ENCODE results near the gene RUNX1.
A peak's percentile ranks its signal among the peaks of the same experiment; 100 is the strongest.

RUNX1 gene

GRCh38 chr21:35023396-35024070 is 25.6 kb downstream of the RUNX1 start:
- H3K27ac Mint-ChIP-seq, result peak overlapping the region; percentile 77
- H3K4me1 Mint-ChIP-seq (ENCODE audit: low read depth), result peaks cover 76% of the 10 kb centered on the region
- H3K4me3 Mint-ChIP-seq, result no peak overlapping the region
- no peaks in the 10 kb centered on the region for H3K27me3 Mint-ChIP-seq (ENCODE audit: low read depth)
- H3K9me3 Mint-ChIP-seq, result no peaks in the 10 kb centered on the region
- peaks cover 42% of the 10 kb centered on the region for H3K36me3 Mint-ChIP-seq (ENCODE audit: low read depth)

GRCh38 chr21:35021546-35021945 is 27.6 kb downstream of the RUNX1 start:
- peaks cover 68% of the 10 kb centered on the region for H3K4me1 Mint-ChIP-seq (ENCODE audit: low read depth)
- peaks cover 43% of the 10 kb centered on the region for H3K36me3 Mint-ChIP-seq (ENCODE audit: low read depth)
- no peaks in the 10 kb centered on the region for H3K27me3 Mint-ChIP-seq (ENCODE audit: low read depth)
- H3K9me3 Mint-ChIP-seq, result no peaks in the 10 kb centered on the region
- H3K27ac Mint-ChIP-seq, result peak overlapping the region; percentile 60
- H3K4me3 Mint-ChIP-seq, result peak overlapping the region; percentile 58

DNA sequence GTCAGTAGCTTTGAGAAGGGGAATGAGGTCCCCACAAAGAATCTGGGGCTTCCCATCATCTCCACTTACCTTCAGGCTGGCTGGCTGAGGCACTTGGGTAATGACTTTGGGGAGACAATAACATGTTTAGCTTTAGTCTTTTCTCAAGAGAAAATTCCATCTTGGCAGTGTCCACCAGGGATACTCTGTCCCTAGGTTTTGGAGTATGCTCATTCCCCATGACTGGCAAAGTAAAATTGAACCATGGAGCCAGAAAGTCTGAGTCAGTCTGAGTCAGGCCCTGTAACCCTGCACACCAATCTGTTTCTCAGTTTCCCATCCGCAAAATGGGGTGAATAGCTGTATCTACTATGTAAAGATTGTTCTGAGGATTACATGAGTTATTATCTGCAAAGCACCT is 28.2 kb downstream of the RUNX1 start:
- Mint-ChIP-seq H3K4me1 (ENCODE audit: low read depth) (peaks cover 71% of the 10 kb centered on the region), H3K36me3 (ENCODE audit: low read depth) (peaks cover 47% of the 10 kb centered on the region), H3K27me3 (ENCODE audit: low read depth) (no peaks in the 10 kb centered on the region)

GRCh38 chr21:35020436-35020835 is 28.7 kb downstream of the RUNX1 start:
- H3K27me3 Mint-ChIP-seq (ENCODE audit: low read depth), result no peaks in the 10 kb centered on the region
- no peak overlapping the region for H3K4me3 Mint-ChIP-seq
- H3K4me1 Mint-ChIP-seq (ENCODE audit: low read depth), result peaks cover 71% of the 10 kb centered on the region
- peaks cover 48% of the 10 kb centered on the region for H3K36me3 Mint-ChIP-seq (ENCODE audit: low read depth)
- H3K9me3 Mint-ChIP-seq, result no peaks in the 10 kb centered on the region
- H3K27ac Mint-ChIP-seq, result peak overlapping the region; percentile 45

More for the DNA sequence above, 28.2 kb downstream of the RUNX1 start:
- Mint-ChIP-seq H3K27ac (peak overlapping the region; percentile 24), H3K4me3 (no peak overlapping the region), H3K9me3 (no peaks in the 10 kb centered on the region)

- no peak overlapping the region for H3K4me3 Mint-ChIP-seq
- H3K27me3 Mint-ChIP-seq (ENCODE audit: low read depth), result no peaks in the 10 kb centered on the region
- peaks cover 51% of the 10 kb centered on the region for H3K36me3 Mint-ChIP-seq (ENCODE audit: low read depth)
- no peaks in the 10 kb centered on the region for H3K9me3 Mint-ChIP-seq
- no peak overlapping the region for H3K27ac Mint-ChIP-seq
- peaks cover 70% of the 10 kb centered on the region for H3K4me1 Mint-ChIP-seq (ENCODE audit: low read depth)
Measured at GRCh38 chr21:35019631-35020032, 29.5 kb downstream of the RUNX1 start.

GRCh38 chr21:35017256-35017655 is 31.8 kb downstream of the RUNX1 start:
- H3K4me1 Mint-ChIP-seq (ENCODE audit: low read depth), result peaks cover 66% of the 10 kb centered on the region
- H3K36me3 Mint-ChIP-seq (ENCODE audit: low read depth), result peaks cover 46% of the 10 kb centered on the region
- no peak overlapping the region for H3K27ac Mint-ChIP-seq
- H3K9me3 Mint-ChIP-seq, result no peaks in the 10 kb centered on the region
- H3K4me3 Mint-ChIP-seq, result no peak overlapping the region
- H3K27me3 Mint-ChIP-seq (ENCODE audit: low read depth), result no peaks in the 10 kb centered on the region

GRCh38 chr21:35016517-35017188 is 32.4 kb downstream of the RUNX1 start:
- Mint-ChIP-seq H3K27ac (peak overlapping the region; percentile 50), H3K27me3 (ENCODE audit: low read depth) (no peaks in the 10 kb centered on the region), H3K4me3 (no peak overlapping the region), H3K36me3 (ENCODE audit: low read depth) (peaks cover 45% of the 10 kb centered on the region), H3K9me3 (no peaks in the 10 kb centered on the region), H3K4me1 (ENCODE audit: low read depth) (peaks cover 65% of the 10 kb centered on the region)

DNA sequence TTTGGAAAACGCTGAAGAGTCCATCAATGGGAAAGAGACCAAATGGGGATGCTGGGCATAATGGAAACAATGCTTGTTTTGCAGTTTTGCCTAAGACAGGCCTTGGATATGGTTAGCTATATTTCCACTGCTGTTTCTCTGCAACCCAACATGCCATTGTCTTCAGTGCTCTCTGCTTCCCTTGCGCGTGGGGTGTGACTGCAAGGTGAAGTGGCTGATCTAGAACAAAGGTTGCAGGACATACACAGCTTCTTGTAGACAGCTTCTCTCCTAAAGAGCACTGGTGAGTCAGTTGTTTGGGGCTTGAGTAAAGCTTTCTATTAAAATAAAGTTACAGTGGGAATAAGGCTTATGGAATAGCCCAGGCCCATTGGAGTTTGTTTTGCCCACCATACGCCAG is 33.0 kb downstream of the RUNX1 start:
- H3K27ac Mint-ChIP-seq, result no peak overlapping the region
- H3K9me3 Mint-ChIP-seq, result no peaks in the 10 kb centered on the region
- peaks cover 63% of the 10 kb centered on the region for H3K4me1 Mint-ChIP-seq (ENCODE audit: low read depth)
- peaks cover 46% of the 10 kb centered on the region for H3K36me3 Mint-ChIP-seq (ENCODE audit: low read depth)
- no peak overlapping the region for H3K4me3 Mint-ChIP-seq
- no peaks in the 10 kb centered on the region for H3K27me3 Mint-ChIP-seq (ENCODE audit: low read depth)

- no peaks in the 10 kb centered on the region for H3K27me3 Mint-ChIP-seq (ENCODE audit: low read depth)
- H3K36me3 Mint-ChIP-seq (ENCODE audit: low read depth), result peaks cover 47% of the 10 kb centered on the region
- peak overlapping the region; percentile 71 for H3K27ac Mint-ChIP-seq
- H3K4me1 Mint-ChIP-seq (ENCODE audit: low read depth), result peaks cover 58% of the 10 kb centered on the region
- no peaks in the 10 kb centered on the region for H3K9me3 Mint-ChIP-seq
- peak overlapping the region; percentile 23 for H3K4me3 Mint-ChIP-seq
Measured at GRCh38 chr21:35015435-35016024, 33.6 kb downstream of the RUNX1 start.

DNA sequence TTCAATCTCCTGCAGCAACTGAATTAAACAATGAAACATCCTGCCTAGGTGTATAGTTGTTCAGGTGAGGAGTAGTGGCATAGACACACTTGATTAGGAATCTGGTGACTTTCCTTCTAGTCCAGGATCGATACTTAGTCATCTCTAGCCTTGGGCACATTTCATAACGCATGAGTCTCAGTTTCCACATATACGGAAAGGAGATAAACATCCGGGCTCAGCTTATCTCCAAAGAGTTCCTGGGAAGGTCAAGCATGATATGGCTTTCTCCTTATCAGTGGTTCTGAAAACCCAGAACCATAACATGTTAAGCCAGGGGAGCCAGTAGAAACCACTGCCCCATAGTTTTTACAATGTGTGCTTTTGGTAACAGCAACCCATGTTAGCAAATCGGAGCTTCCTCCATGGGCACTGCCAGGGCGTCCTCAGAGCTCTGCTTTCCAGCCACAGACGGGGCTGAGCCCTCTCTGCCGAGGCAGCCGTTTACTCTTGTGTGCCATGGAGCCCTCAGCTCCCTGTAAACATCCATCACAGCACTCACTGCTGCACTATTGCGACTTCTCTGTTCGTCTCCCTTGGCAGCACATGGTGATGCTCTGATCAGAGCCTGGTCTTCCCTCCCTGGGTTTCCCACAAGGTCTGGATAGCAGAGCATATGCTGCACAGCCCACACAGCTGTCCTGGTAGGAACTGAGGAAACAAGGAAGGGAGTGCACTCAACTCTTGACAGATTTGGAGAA is 34.6 kb downstream of the RUNX1 start:
- Mint-ChIP-seq H3K4me3 (no peak overlapping the region), H3K36me3 (ENCODE audit: low read depth) (peaks cover 46% of the 10 kb centered on the region), H3K27me3 (ENCODE audit: low read depth) (no peaks in the 10 kb centered on the region), H3K4me1 (ENCODE audit: low read depth) (peaks cover 53% of the 10 kb centered on the region), H3K27ac (no peak overlapping the region), H3K9me3 (no peaks in the 10 kb centered on the region)

GRCh38 chr21:35011681-35012080 is 37.4 kb downstream of the RUNX1 start:
- H3K27ac Mint-ChIP-seq, result no peak overlapping the region
- peaks cover 53% of the 10 kb centered on the region for H3K36me3 Mint-ChIP-seq (ENCODE audit: low read depth)
- H3K4me3 Mint-ChIP-seq, result no peak overlapping the region
- H3K4me1 Mint-ChIP-seq (ENCODE audit: low read depth), result peaks cover 48% of the 10 kb centered on the region
- H3K9me3 Mint-ChIP-seq, result no peaks in the 10 kb centered on the region
- no peaks in the 10 kb centered on the region for H3K27me3 Mint-ChIP-seq (ENCODE audit: low read depth)

DNA sequence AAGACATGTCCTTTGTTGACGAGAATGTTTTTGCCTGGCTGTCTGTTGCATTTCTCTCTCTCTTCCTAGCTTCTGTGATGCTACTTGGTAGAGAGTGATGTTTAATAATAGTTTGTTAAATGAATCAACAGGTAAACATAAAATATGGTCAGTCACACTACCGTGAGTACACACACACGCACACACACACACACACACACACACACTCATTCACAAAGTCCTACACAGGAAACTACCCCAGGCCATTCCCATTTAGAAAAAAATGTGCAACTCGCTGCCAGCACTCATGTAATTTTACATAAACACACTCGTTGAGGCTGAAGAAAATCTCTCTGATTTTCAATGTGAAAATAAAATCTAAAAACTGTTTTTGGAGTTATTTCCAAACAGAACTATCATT is 38.7 kb downstream of the RUNX1 start:
- Mint-ChIP-seq H3K9me3 (no peaks in the 10 kb centered on the region), H3K4me1 (ENCODE audit: low read depth) (peaks cover 48% of the 10 kb centered on the region), H3K27ac (no peak overlapping the region), H3K27me3 (ENCODE audit: low read depth) (no peaks in the 10 kb centered on the region), H3K4me3 (no peak overlapping the region), H3K36me3 (ENCODE audit: low read depth) (peaks cover 55% of the 10 kb centered on the region)

DNA sequence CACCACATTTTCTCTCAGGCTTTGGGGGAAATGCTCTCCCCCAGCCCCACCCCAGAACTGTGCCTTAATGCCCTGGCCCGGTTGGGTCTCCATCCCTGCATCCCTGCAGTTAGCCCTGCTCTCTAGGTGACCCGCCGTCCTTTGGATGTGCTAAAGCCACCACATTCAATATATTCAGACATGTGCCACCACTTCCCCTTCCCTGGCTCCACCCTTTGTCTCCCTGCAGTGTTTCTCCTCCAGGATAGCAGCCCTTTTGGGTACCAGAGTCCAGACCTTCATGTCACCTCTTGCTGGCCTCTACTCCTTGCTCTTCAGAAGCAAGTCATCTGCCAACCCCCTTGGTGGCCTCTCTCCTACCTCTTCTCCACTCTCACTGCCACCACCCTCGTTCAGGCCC is 41.8 kb downstream of the RUNX1 start:
- H3K36me3 Mint-ChIP-seq (ENCODE audit: low read depth), result peaks cover 52% of the 10 kb centered on the region
- H3K4me3 Mint-ChIP-seq, result no peak overlapping the region
- H3K27me3 Mint-ChIP-seq (ENCODE audit: low read depth), result no peaks in the 10 kb centered on the region
- H3K27ac Mint-ChIP-seq, result no peak overlapping the region
- peaks cover 45% of the 10 kb centered on the region for H3K4me1 Mint-ChIP-seq (ENCODE audit: low read depth)
- H3K9me3 Mint-ChIP-seq, result no peaks in the 10 kb centered on the region

DNA sequence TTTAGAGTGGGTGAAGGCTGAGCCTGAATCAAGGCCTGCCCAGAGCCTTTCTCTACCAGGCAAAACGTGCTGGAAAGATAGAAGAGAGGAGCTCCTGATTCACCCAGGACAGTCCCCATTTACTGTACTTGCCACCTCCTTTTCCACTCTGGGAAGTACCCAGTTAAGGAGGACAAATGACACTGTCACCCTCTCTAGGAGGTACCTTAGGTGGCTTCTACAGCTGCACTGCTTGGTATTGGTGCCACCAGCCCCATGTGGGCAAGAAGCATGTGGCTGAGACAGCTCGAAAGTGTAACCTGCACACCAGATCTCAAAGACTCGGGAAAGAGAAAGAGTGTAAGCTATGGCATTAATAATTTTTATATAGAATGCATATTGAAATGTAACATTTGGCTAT is 42.3 kb downstream of the RUNX1 start:
- no peaks in the 10 kb centered on the region for H3K9me3 Mint-ChIP-seq
- H3K4me1 Mint-ChIP-seq (ENCODE audit: low read depth), result peaks cover 44% of the 10 kb centered on the region

More for the DNA sequence above, 42.3 kb downstream of the RUNX1 start:
- peaks cover 51% of the 10 kb centered on the region for H3K36me3 Mint-ChIP-seq (ENCODE audit: low read depth)
- H3K27me3 Mint-ChIP-seq (ENCODE audit: low read depth), result no peaks in the 10 kb centered on the region
- no peak overlapping the region for H3K27ac Mint-ChIP-seq
- H3K4me3 Mint-ChIP-seq, result no peak overlapping the region

Measured in T-helper 1 cell treated with Interleukin-12 subunit alpha and Interleukin-12 subunit beta and Interleukin-4 antibody, amounts not matched to agents 30 μg/mL and 1 μg/mL, for 36 hours (primary cell).